Measurements from ENCODE around the gene SHC3. TPM values are rescaled to one million over a fixed set of nuclear protein-coding genes. Genes with fewer than 3 reads are reported as not detected.

SHC3 gene
- total RNA-seq, 1 experiment from 2014 or later = 1.8 TPM

DNA sequence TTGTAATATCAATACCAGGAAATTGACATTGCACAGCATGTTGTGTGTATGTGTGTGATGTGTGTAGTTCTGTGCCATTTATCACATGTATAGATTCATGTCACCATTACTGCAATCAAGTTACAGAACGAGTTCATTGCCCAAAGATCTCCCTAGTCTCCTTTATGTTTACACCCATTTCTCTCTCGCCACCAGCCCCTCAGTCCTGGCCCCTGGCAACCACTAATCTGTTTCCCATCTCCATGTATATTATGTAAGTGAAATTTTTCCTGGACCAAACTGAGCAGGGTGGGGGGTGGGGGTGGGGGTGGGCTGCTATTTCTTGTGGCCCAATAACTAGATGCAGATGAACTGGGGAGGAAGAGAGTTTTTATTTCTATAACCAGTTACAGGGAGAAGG is 198.8 kb downstream of the SHC3 start:
- Histone ChIP-seq H4K91ac (ENCODE audit: insufficient read length, low read depth, low read length) (no peak overlapping the region), H3K18ac (ENCODE audit: insufficient read length, low read depth, low read length) (no peak overlapping the region), H3K56ac (ENCODE audit: insufficient read length, low read depth, low read length) (no peak overlapping the region), H3T11ph (ENCODE audit: low read length) (no peak overlapping the region), H2BK120ac (ENCODE audit: low read depth, low read length, poor library complexity, severe bottlenecking) (no peak overlapping the region), H3K9ac (ENCODE audit: extremely low read depth, insufficient read length, low read length) (no peak overlapping the region), H3K27ac (ENCODE audit: insufficient read length, low read depth, low read length) (no peak overlapping the region), H4K8ac (replicated peaks; ENCODE audit: insufficient read length, low read depth, low read length) (no peak overlapping the region), H3K14ac (ENCODE audit: insufficient read depth, low read length) (no peak overlapping the region), H3K4ac (ENCODE audit: low read depth, low read length) (no peak overlapping the region), H3K27me3 (ENCODE audit: insufficient read depth, low read length) (no peaks in the 10 kb centered on the region), H4K20me1 (ENCODE audit: control insufficient read depth, insufficient read depth, insufficient read length) (no peaks in the 10 kb centered on the region), H2BK12ac (ENCODE audit: insufficient read length, low read depth, low read length) (no peak overlapping the region), H3K79me1 (ENCODE audit: insufficient read depth, low read depth, low read length, poor library complexity, severe bottlenecking) (no peaks in the 10 kb centered on the region), H3K23ac (ENCODE audit: insufficient read length, low read depth, low read length) (no peak overlapping the region), H3K23me2 (ENCODE audit: insufficient read length, low read depth, low read length, poor library complexity, severe bottlenecking) (no peaks in the 10 kb centered on the region), H3K9me3 (ENCODE audit: control insufficient read depth, low read depth, low read length) (peaks cover 5% of the 10 kb centered on the region), H4K5ac (ENCODE audit: insufficient read length, low read depth, low read length) (no peak overlapping the region), H2BK5ac (ENCODE audit: insufficient read length, low read length) (no peak overlapping the region), H3K4me2 (ENCODE audit: insufficient read depth, insufficient read length, low read length) (no peak overlapping the region), H2BK15ac (ENCODE audit: low read depth, low read length) (no peak overlapping the region), H3K79me2 (ENCODE audit: insufficient read depth, low read length) (no peaks in the 10 kb centered on the region), H2BK20ac (ENCODE audit: low read depth, low read length, poor library complexity, severe bottlenecking) (no peak overlapping the region), H3K4me1 (ENCODE audit: insufficient read depth, low read length) (no peaks in the 10 kb centered on the region), H2AK5ac (ENCODE audit: insufficient read length, low read length) (no peak overlapping the region), H2AFZ (ENCODE audit: low read length) (no peak overlapping the region)
- Mint-ChIP-seq H3K27me3 (ENCODE audit: low read depth) (peaks cover 2% of the 10 kb centered on the region; the same call in 1 of the 2 replicates), H3K4me1 (peaks cover 6 to 8% of the 10 kb centered on the region in 2 experiments), H3K36me3 (ENCODE audit: insufficient read depth in 1 of 3, low read depth in 3 of 3) (peaks cover 5 to 14% (median 6%) of the 10 kb centered on the region in 3 experiments), H3K27ac (no peak overlapping the region), H3K4me3 (no peak overlapping the region), H3K9me3 (peaks cover 10 to 14% of the 10 kb centered on the region in 2 experiments; a peak in 4 of 5 replicates)
- TF ChIP-seq, protein P1, sequence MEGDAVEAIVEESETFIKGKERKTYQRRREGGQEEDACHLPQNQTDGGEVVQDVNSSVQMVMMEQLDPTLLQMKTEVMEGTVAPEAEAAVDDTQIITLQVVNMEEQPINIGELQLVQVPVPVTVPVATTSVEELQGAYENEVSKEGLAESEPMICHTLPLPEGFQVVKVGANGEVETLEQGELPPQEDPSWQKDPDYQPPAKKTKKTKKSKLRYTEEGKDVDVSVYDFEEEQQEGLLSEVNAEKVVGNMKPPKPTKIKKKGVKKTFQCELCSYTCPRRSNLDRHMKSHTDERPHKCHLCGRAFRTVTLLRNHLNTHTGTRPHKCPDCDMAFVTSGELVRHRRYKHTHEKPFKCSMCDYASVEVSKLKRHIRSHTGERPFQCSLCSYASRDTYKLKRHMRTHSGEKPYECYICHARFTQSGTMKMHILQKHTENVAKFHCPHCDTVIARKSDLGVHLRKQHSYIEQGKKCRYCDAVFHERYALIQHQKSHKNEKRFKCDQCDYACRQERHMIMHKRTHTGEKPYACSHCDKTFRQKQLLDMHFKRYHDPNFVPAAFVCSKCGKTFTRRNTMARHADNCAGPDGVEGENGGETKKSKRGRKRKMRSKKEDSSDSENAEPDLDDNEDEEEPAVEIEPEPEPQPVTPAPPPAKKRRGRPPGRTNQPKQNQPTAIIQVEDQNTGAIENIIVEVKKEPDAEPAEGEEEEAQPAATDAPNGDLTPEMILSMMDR (conservative IDR thresholded peaks at IDR 0.05) = no peak
- no CpG with 5 or more reads among the region's 2 CpGs for WGBS (ENCODE audit: extremely low coverage, insufficient read length, low lambda C conversion rate)
- no peak for DNase-seq

All from H9 (cell line).